Stimulated activated naive B cell treated with anti-CD40 and anti-IgM and Interleukin-4, amounts not matched to agents 10 μg/mL and 1 μg/mL and 100 μg/mL, for 72 hours (primary cell): Measurements from ENCODE around the gene FARS2.

Experiments used
- ATAC-seq, 2 donors: fragments of 150-1000 bp; cut with Tn5 transposase; replicated peaks; 2 replicates each; pipeline ENCODE4 v1.10.0; 2021; ENCODE audit warnings: moderate library complexity in 1 of 2
- DNase-seq: peaks from one replicate; pipeline ENCODE4 v3.0.0; 2021
- H3K27ac Mint-ChIP-seq: one replicate; pipeline ENCODE4 v1.8.0; 2022; ENCODE audit warnings: mild to moderate bottlenecking, mixed read lengths
- H3K27me3 Mint-ChIP-seq, 2 donors: one replicate each; pipeline ENCODE4 v1.8.0; 2022; ENCODE audit warnings: mixed read lengths in 2 of 2
- H3K36me3 Mint-ChIP-seq, 2 donors: one replicate each; pipeline ENCODE4 v1.8.0; 2022; ENCODE audit warnings: mixed read lengths in 2 of 2, mild to moderate bottlenecking in 1 of 2
- H3K4me1 Mint-ChIP-seq, 2 donors: one replicate each; pipeline ENCODE4 v1.8.0; 2022; ENCODE audit warnings: mixed read lengths in 2 of 2, mild to moderate bottlenecking in 1 of 2
- H3K4me3 Mint-ChIP-seq, 2 donors: one replicate each; pipeline ENCODE4 v1.8.0; 2022; ENCODE audit warnings: mild to moderate bottlenecking in 2 of 2, mixed read lengths in 2 of 2, moderate library complexity in 1 of 2
- H3K9me3 Mint-ChIP-seq, 2 donors: one replicate each; pipeline ENCODE4 v1.8.0; 2022; ENCODE audit warnings: mixed read lengths in 2 of 2, mild to moderate bottlenecking in 1 of 2

FARS2 gene

GRCh38 chr6:5366941-5367340, 105.6 kb downstream of the FARS2 start:
- Mint-ChIP-seq H3K27me3 (no peaks in the 10 kb centered on the region), H3K27ac (no peak overlapping the region), H3K9me3 (no peaks in the 10 kb centered on the region), H3K4me1 (peaks cover 10 to 15% of the 10 kb centered on the region in 2 donors), H3K4me3 (no peak overlapping the region), H3K36me3 (peaks cover 7 to 27% of the 10 kb centered on the region in 2 donors)
- no peak for DNase-seq
- no peak for ATAC-seq

DNA sequence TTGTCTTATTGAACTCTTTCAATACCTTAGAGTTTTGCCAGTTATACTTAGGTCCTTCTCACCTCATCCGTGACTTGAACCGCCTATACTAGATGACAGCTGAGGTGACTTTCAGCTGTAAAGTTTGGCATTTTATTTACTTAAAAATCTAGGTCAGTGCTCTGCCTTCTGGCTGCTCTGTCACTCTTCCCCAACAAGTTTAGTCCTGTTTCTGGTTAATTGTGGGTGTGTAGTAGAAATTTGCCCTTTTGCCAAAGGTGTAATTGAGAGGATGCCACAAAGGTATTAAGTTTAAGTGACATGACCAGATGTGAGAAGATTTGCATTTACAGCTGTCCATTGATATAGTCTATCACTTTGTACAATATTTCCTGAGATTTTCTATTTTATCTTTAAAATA, 106.2 kb downstream of the FARS2 start:
- Mint-ChIP-seq H3K9me3 (no peaks in the 10 kb centered on the region), H3K4me3 (no peak overlapping the region), H3K36me3 (peaks cover 7 to 27% of the 10 kb centered on the region in 2 donors), H3K4me1 (peaks cover 10 to 14% of the 10 kb centered on the region in 2 donors), H3K27ac (no peak overlapping the region), H3K27me3 (no peaks in the 10 kb centered on the region)
- no peak for DNase-seq
- ATAC-seq, result no peak

GRCh38 chr6:5373430-5373829, 112.1 kb downstream of the FARS2 start:
- Mint-ChIP-seq H3K27me3 (no peaks in the 10 kb centered on the region), H3K36me3 (peaks cover 7 to 23% of the 10 kb centered on the region in 2 donors), H3K27ac (no peak overlapping the region), H3K4me1 (no peaks in the 10 kb centered on the region), H3K4me3 (no peak overlapping the region), H3K9me3 (no peaks in the 10 kb centered on the region)
- DNase-seq (no peak), ATAC-seq (no peak)

GRCh38 chr6:5378331-5378730, 117.0 kb downstream of the FARS2 start:
- H3K27ac Mint-ChIP-seq, result no peak overlapping the region
- H3K4me1 Mint-ChIP-seq, result peaks cover under 1 to 6% of the 10 kb centered on the region in 2 donors
- peaks cover 6 to 18% of the 10 kb centered on the region in 2 donors for H3K36me3 Mint-ChIP-seq
- DNase-seq, result no peak
- H3K27me3 Mint-ChIP-seq, result no peaks in the 10 kb centered on the region
- H3K4me3 Mint-ChIP-seq, result no peak overlapping the region
- ATAC-seq, result no peak
- H3K9me3 Mint-ChIP-seq, result no peaks in the 10 kb centered on the region

DNA sequence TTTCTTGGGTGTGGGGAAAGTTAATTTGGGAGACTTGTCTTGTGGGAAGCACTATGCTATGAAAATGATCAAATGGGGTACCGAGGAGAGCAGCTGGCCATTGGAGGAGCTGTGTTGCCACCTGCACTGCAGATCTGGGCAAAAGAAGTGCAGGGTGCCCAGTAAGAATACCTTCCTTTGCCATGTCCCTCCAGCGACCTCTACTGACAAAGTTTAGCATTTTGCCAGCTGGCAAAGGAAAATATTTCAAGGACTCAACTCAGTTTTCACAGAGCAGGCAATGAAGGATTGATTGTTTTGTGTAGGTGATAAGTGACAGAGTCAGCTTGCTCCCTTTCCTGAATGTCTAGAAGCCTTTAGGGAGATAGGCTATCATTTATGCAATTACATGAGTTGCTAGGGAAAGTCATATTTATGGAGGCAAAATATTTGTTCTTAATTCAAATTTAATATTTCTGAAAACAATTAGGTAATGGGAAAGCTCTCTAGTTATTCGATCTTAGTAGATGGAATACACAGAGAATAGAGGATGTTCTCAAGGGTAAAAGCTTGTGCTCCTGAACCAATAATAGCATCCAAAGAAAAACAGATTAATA, 118.4 kb downstream of the FARS2 start:
- Mint-ChIP-seq H3K9me3 (no peaks in the 10 kb centered on the region), H3K4me1 (peaks cover 4 to 6% of the 10 kb centered on the region in 2 donors), H3K27ac (no peak overlapping the region), H3K36me3 (peaks cover 9 to 17% of the 10 kb centered on the region in 2 donors), H3K4me3 (no peak overlapping the region), H3K27me3 (no peaks in the 10 kb centered on the region)
- peak; percentile 16 for DNase-seq
- ATAC-seq, result peak; percentile 64 to 68

DNA sequence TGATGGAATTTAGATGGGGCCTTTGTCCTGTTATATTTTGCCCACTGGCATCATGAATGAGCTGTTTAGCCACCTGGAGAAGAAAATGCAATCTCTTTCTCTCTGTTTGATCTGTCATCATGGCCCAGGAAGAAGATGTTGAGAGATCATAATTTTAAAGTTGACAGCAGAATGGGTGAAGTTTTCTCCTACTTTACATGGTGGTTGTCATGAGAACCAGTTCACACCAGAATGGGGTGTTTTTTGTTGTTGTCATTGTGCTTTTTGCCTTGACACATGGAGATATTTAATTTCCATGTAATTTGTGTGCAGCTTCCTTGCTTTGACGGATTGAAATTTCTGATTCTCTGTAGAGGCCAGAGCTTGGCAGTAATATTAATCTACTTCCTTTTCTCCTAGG, 122.5 kb downstream of the FARS2 start:
- H3K36me3 Mint-ChIP-seq, result peaks cover 9 to 13% of the 10 kb centered on the region in 2 donors
- ATAC-seq (no peak), DNase-seq (no peak)
- no peak overlapping the region for H3K4me3 Mint-ChIP-seq
- H3K27ac Mint-ChIP-seq, result no peak overlapping the region
- no peaks in the 10 kb centered on the region for H3K27me3 Mint-ChIP-seq
- H3K4me1 Mint-ChIP-seq, result peaks cover 4 to 6% of the 10 kb centered on the region in 2 donors
- H3K9me3 Mint-ChIP-seq, result no peaks in the 10 kb centered on the region

DNA sequence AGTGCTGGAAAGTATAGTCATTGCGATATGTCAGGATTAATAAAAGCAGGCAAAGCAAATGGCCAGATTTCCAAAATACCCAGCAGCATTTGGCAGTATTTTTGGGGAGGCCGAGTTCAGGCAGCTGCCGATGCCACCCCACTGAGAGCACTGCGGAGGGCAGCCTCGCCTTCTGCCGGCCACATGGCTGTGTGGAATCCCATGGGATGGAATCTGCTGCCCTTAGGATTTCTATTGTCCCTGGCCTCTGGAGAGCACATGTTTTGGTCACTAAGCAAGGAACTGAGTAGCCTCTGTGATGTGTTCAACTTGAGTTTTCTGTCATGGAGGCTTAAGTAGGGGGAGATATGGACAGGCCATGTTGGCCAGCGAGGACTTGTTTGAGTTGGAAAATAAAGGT, 123.0 kb downstream of the FARS2 start:
- Mint-ChIP-seq H3K4me1 (peaks cover 6% of the 10 kb centered on the region in 2 donors), H3K4me3 (no peak overlapping the region), H3K36me3 (peaks cover 9 to 12% of the 10 kb centered on the region in 2 donors), H3K27ac (no peak overlapping the region), H3K27me3 (no peaks in the 10 kb centered on the region), H3K9me3 (no peaks in the 10 kb centered on the region)
- DNase-seq (no peak), ATAC-seq (no peak)

- Mint-ChIP-seq H3K4me1 (peaks cover 0 to 9% of the 10 kb centered on the region in 2 donors), H3K4me3 (no peak overlapping the region), H3K36me3 (peaks cover 3 to 7% of the 10 kb centered on the region in 2 donors), H3K27ac (no peak overlapping the region), H3K9me3 (no peaks in the 10 kb centered on the region), H3K27me3 (no peaks in the 10 kb centered on the region)
- DNase-seq (no peak), ATAC-seq (no peak)
Observed at GRCh38 chr6:5388326-5388725, 127.0 kb downstream of the FARS2 start.

- H3K27ac Mint-ChIP-seq, result no peak overlapping the region
- peaks cover 0 to 7% of the 10 kb centered on the region in 2 donors for H3K36me3 Mint-ChIP-seq
- ATAC-seq (no peak), DNase-seq (no peak)
- no peaks in the 10 kb centered on the region for H3K9me3 Mint-ChIP-seq
- H3K4me3 Mint-ChIP-seq, result no peak overlapping the region
- no peaks in the 10 kb centered on the region for H3K27me3 Mint-ChIP-seq
- H3K4me1 Mint-ChIP-seq, result peaks cover 0 to 4% of the 10 kb centered on the region in 2 donors
Observed at GRCh38 chr6:5389086-5389745, 127.9 kb downstream of the FARS2 start.

DNA sequence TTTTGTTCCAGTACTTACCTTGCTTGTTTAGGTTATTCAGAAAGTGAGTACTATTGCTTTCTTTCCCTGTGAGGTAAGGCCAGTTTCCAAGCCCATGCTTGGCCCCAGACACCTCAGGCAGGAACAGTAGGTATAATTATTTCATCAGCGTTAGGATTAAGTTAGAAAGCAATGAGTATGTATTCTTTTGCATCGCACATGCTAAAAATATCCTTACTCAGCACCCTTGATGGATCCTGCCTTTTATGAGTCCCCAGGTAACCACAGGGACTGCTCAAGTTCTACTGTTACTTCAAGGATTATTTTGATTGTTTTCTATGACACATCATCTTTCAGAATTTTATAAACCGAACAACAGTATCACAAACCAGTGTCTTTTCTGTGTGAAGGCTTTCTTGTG, 128.9 kb downstream of the FARS2 start:
- ATAC-seq (no peak), DNase-seq (no peak)
- H3K4me3 Mint-ChIP-seq, result no peak overlapping the region
- no peak overlapping the region for H3K27ac Mint-ChIP-seq
- no peaks in the 10 kb centered on the region for H3K27me3 Mint-ChIP-seq
- H3K4me1 Mint-ChIP-seq, result peaks cover 4 to 6% of the 10 kb centered on the region in 2 donors
- H3K9me3 Mint-ChIP-seq, result no peaks in the 10 kb centered on the region
- H3K36me3 Mint-ChIP-seq, result peaks cover 0 to 7% of the 10 kb centered on the region in 2 donors

DNA sequence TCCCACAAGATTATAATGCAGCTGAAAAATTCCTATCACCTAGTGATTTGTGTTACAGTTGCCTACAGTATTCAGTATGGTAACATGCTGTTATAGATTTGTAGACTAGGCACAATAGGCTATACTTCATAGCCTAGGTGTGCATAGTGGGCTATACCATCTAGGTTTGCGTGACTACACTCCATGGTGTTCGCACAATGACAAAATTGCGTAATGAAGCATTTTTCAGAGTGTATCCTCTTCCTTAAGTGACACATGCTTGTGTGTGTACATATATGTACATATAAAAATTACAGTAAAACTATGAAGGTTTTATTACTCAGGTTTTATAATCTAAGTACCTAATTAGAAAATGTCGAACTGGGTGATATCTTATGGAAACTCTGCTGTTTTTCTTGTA, 133.0 kb downstream of the FARS2 start:
- H3K27me3 Mint-ChIP-seq, result no peaks in the 10 kb centered on the region
- H3K9me3 Mint-ChIP-seq, result no peaks in the 10 kb centered on the region
- H3K36me3 Mint-ChIP-seq, result peaks cover 0 to 5% of the 10 kb centered on the region in 2 donors
- H3K4me3 Mint-ChIP-seq, result no peak overlapping the region
- H3K27ac Mint-ChIP-seq, result no peak overlapping the region
- peaks cover 5 to 10% of the 10 kb centered on the region in 2 donors for H3K4me1 Mint-ChIP-seq
- no peak for ATAC-seq
- DNase-seq, result no peak

GRCh38 chr6:5395719-5396118, 134.4 kb downstream of the FARS2 start:
- Mint-ChIP-seq H3K27me3 (no peaks in the 10 kb centered on the region), H3K4me1 (peaks cover 6 to 21% of the 10 kb centered on the region in 2 donors), H3K36me3 (peaks cover 0 to 4% of the 10 kb centered on the region in 2 donors), H3K4me3 (no peak overlapping the region), H3K9me3 (no peaks in the 10 kb centered on the region), H3K27ac (peak overlapping the region; percentile 26)
- ATAC-seq, result no peak
- no peak for DNase-seq

DNA sequence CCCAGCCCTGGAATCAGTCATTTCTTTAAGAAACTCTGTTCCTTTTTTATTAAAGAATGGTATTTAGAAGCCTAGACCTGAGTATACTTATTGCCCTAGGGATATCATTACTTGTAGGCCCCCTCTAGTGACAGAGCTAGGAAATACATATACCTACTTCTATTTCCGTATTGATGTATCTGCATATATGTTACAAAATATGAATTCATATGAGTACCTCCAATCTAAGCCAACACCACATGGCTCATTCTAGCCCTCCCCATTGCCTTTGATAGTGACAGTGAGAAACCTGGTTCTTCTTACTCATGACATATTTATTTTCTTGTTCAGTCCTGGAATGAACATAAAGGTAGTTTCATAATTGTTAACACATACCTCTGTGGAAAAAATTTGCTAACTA, 137.2 kb downstream of the FARS2 start:
- no peak for DNase-seq

DNA sequence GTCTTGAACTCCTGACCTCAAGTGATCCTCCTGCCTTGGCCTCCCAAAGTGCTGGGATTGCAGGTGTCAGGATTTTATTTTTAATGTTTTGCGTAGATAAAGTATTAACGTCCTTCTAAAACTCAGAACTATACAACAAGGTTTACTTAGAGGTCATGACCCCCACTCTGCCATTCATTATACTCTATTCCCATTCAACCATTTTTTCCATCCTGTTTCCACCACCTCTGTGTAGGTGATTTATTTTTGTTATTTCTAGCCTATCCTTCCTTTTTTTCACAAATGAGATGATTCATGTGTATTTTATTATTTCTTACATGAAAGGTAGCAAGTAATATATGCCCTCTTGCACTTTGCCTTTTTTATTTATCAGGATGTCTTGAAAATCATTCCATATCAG, 138.1 kb downstream of the FARS2 start:
- Mint-ChIP-seq H3K9me3 (no peaks in the 10 kb centered on the region), H3K27me3 (no peaks in the 10 kb centered on the region), H3K27ac (no peak overlapping the region), H3K4me3 (no peak overlapping the region), H3K36me3 (peaks cover 3 to 4% of the 10 kb centered on the region in 2 donors), H3K4me1 (peaks cover 8 to 27% of the 10 kb centered on the region in 2 donors)
- no peak for DNase-seq
- no peak for ATAC-seq

More for the DNA sequence above, 137.2 kb downstream of the FARS2 start:
- Mint-ChIP-seq H3K36me3 (peaks cover 3 to 4% of the 10 kb centered on the region in 2 donors), H3K27me3 (no peaks in the 10 kb centered on the region), H3K4me3 (no peak overlapping the region), H3K4me1 (peaks cover 8 to 27% of the 10 kb centered on the region in 2 donors), H3K27ac (no peak overlapping the region), H3K9me3 (no peaks in the 10 kb centered on the region)
- ATAC-seq, result peak; percentile 80 to 89
